Measurements from ENCODE around the gene PLA2G2F.

DNA sequence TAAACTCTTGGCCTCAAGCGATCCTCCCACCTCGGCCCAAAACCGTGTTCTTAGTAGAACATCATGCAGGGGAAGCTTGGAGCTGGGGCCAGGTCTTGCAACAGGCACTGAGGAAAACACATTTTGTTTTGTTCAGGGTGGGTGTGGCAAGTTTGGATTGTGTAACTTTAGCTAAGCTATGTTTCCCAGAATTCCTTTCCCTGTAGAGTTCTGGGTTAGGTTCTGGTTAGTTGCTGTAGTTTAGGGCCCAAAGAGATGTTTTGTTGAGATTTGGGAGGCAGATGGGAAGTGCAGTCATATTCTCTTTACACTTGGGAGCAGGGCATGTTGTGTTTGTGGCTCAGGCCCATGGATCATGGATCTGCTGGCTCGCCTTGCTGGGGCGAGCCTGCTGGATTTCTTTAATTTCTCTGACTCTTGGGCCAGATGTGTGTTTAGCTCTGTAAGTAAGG is 45.2 kb upstream of the PLA2G2F start:
- TF ChIP-seq, protein P1, sequence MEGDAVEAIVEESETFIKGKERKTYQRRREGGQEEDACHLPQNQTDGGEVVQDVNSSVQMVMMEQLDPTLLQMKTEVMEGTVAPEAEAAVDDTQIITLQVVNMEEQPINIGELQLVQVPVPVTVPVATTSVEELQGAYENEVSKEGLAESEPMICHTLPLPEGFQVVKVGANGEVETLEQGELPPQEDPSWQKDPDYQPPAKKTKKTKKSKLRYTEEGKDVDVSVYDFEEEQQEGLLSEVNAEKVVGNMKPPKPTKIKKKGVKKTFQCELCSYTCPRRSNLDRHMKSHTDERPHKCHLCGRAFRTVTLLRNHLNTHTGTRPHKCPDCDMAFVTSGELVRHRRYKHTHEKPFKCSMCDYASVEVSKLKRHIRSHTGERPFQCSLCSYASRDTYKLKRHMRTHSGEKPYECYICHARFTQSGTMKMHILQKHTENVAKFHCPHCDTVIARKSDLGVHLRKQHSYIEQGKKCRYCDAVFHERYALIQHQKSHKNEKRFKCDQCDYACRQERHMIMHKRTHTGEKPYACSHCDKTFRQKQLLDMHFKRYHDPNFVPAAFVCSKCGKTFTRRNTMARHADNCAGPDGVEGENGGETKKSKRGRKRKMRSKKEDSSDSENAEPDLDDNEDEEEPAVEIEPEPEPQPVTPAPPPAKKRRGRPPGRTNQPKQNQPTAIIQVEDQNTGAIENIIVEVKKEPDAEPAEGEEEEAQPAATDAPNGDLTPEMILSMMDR (IDR thresholded peaks at IDR 0.05): no peak
- no peak for TF ChIP-seq POLR2A (IDR thresholded peaks at IDR 0.05)

Data from right lobe of liver (tissue), 4 donors.